Body of pancreas (tissue), 4 donors: ENCODE data around the gene PER3. TPM values are rescaled to one million over a fixed set of nuclear protein-coding genes. Genes with fewer than 3 reads are reported as not detected.
A peak's percentile ranks its signal among the peaks of the same experiment; 100 is the strongest.

Experiments used
- ATAC-seq: fragments of 150-250 bp; one replicate; pipeline ENCODE4 v1.9.1; 2016
- DNase-seq, 4 donors: peaks; one replicate each; pipeline ENCODE4 v3.0.0-alpha.2; 2019
- H3K27ac ChIP-seq, 4 donors: fragments of 200-600 bp; sonication (generic); 1 replicate in 3 of 4; 2 replicates in 1 of 4; pipeline versions ENCODE4 v1.5.1 to v1.6.1; 2016 to 2019; ENCODE audit warnings: mild to moderate bottlenecking in 1 of 4, mixed read lengths in 1 of 4, moderate library complexity in 1 of 4
- H3K27me3 ChIP-seq, 2 donors: fragments of 200-600 bp; sonication (generic); one replicate each; pipeline ENCODE4 v1.6.0; 2016; ENCODE audit warnings: mild to moderate bottlenecking in 1 of 2
- H3K36me3 ChIP-seq, 2 donors: fragments of 200-600 bp; sonication (generic); replicated peaks in 1 of 2; 2 replicates each; pipeline ENCODE4 v1.5.1; 2016; ENCODE audit warnings: low read depth in 2 of 2; ENCODE audit not compliant: insufficient read depth in 1 of 2
- H3K4me1 ChIP-seq: fragments of 200-600 bp; sonication (generic); one replicate; pipeline ENCODE4 v1.6.0; 2016
- H3K4me3 ChIP-seq, 2 donors: fragments of 200-600 bp; sonication (generic); 1 replicate in 1 of 2; 2 replicates in 1 of 2; pipeline ENCODE4 v1.5.1; 2016 to 2019
- H3K9me3 ChIP-seq, 3 donors: fragments of 200-600 bp; sonication (generic); 1 replicate in 2 of 3; 2 replicates in 1 of 3; pipeline ENCODE4 v1.5.1; 2016
- POLR2A ChIP-seq, 3 donors: fragments of 450-650 bp; IDR thresholded peaks; one replicate each; pipeline ENCODE4 v1.6.1; 2016; ENCODE audit warnings: antibody characterized with exemption in 3 of 3, mild to moderate bottlenecking in 2 of 3
- WGBS, 2 donors: methylation state at CpG; one replicate each; pipeline ENCODE4 v1.1.5; 2017; 5-methylcytosine and 5-hydroxymethylcytosine counted together
- intact Hi-C: fragments of 100-400 bp; cut with DNase I; formaldehyde crosslinking; loops from one replicate; pipeline ENCODE4 v1.15.1; 2023
- total RNA-seq, 2 donors: library from RNA; depleted of rRNA; stranded (reverse); fragments of >200 nt; gene quantifications; one replicate each; pipeline ENCODE4 v1.1.0, GENCODE V29; 2016
- TF ChIP-seq, protein P1 (sequence below), 7 experiments: fragments of 450-650 bp in 4 of 7; fragments of 200-600 bp in 3 of 7; sonication (generic) in 3 of 7; IDR thresholded peaks; one replicate each; pipeline ENCODE4 v1.5.1; 2016 to 2019; ENCODE audit warnings: antibody characterized with exemption in 7 of 7

The PER3 gene
- total RNA-seq, 2 donors from 2014 or later: 10.4 to 11.9 TPM

DNA sequence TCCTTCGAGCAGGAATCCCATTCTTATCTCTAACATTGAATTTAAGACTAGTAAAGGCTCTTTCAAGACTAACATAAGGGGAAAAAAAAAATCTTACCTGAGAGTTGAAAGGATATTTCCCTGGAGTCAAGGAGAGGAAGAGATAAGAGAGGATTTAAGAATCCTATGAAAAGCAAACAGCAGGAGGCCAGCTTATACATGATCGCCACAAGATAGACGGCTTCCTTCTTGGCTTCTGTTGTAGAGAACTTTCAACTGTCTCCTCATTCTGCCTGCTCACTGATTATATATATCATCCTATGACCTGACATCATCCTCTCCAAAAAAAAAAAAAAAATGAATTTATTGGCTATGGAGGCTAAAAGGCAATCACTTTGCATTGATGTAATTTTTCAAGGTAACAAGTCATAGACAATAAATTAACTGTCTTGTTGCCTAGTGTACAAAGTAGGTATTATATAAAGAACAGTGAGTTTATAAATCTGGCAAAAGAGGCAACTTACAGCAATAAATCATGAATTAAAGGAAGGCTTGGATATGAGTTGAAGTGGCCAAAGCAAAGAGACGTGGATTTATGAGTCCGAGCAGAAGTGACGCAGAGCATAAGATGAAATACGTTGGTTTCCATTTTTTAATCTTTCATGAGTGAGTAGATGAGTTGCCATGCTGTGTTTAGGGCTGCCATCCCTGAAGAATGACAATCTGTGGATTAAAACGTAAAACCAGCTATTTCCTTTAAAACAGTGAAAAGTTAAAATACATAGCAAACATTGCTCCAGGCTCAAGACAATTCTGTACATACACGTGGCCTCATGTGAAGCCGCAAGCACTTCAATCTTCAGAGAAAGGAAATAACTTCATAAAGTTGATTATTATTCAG, 69.0 kb downstream of the PER3 start, which contains the start of gene UTS2:
Gene UTS2, minus strand, starts transcription at position 262 of the 880 bp plus-strand sequence. Its CDS starts 62 bp downstream, at position 200.
- Histone ChIP-seq H3K4me3 (no peak within 1 kb of the TSS), H3K36me3 (no peaks in the 10 kb centered on the region), H3K27ac (no peak within 1 kb of the TSS), H3K27me3 (no peaks in the 10 kb centered on the region), H3K4me1 (no peaks in the 10 kb centered on the region), H3K9me3 (no peaks in the 10 kb centered on the region)
- 66 to 76% methylated on average over 10 of the region's 10 CpGs for WGBS, 2 donors
- intact Hi-C loops: no loop called here
- TF ChIP-seq, protein P1, sequence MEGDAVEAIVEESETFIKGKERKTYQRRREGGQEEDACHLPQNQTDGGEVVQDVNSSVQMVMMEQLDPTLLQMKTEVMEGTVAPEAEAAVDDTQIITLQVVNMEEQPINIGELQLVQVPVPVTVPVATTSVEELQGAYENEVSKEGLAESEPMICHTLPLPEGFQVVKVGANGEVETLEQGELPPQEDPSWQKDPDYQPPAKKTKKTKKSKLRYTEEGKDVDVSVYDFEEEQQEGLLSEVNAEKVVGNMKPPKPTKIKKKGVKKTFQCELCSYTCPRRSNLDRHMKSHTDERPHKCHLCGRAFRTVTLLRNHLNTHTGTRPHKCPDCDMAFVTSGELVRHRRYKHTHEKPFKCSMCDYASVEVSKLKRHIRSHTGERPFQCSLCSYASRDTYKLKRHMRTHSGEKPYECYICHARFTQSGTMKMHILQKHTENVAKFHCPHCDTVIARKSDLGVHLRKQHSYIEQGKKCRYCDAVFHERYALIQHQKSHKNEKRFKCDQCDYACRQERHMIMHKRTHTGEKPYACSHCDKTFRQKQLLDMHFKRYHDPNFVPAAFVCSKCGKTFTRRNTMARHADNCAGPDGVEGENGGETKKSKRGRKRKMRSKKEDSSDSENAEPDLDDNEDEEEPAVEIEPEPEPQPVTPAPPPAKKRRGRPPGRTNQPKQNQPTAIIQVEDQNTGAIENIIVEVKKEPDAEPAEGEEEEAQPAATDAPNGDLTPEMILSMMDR (IDR thresholded peaks at IDR 0.05): no peak
- no peak for TF ChIP-seq POLR2A (IDR thresholded peaks at IDR 0.05)
- DNase-seq (no peak), ATAC-seq (no peak)

DNA sequence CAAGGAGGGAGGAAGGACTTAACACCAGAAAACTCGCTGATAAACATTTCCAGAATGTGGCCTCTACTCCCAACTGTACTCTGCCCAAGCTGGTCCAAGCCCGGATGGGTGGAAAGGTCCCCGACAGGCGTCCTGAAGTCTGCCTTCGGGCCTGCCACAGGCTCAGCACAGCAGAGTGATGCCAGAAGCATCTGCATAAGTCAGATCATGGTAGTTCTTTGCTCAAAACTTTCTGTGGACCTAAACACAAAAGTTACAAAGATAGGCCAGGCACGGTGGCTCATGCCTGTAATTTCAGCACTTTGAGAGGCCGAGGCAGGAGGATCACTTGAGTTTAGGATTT, 69.6 kb downstream of the PER3 start:
- H3K27me3 ChIP-seq: no peaks in the 10 kb centered on the region
- WGBS, 2 donors: 76 to 81% methylated on average over 7 of the region's 7 CpGs
- ATAC-seq (no peak), DNase-seq (no peak)
- H3K4me3 ChIP-seq: no peak overlapping the region
- H3K9me3 ChIP-seq: no peaks in the 10 kb centered on the region
- H3K27ac ChIP-seq: no peak overlapping the region
- intact Hi-C loops: no loop called here
- H3K36me3 ChIP-seq: no peaks in the 10 kb centered on the region
- H3K4me1 ChIP-seq: no peaks in the 10 kb centered on the region
- TF ChIP-seq POLR2A (IDR thresholded peaks at IDR 0.05): no peak
- TF ChIP-seq, protein P1 (IDR thresholded peaks at IDR 0.05): no peak

GRCh38 chr1:7856345-7856744, 72.3 kb downstream of the PER3 start:
- Histone ChIP-seq H3K36me3 (no peaks in the 10 kb centered on the region), H3K27me3 (no peaks in the 10 kb centered on the region), H3K4me3 (no peak overlapping the region), H3K27ac (no peak overlapping the region), H3K9me3 (no peaks in the 10 kb centered on the region), H3K4me1 (no peaks in the 10 kb centered on the region)
- TF ChIP-seq POLR2A (IDR thresholded peaks at IDR 0.05): no peak
- TF ChIP-seq, protein P1 (IDR thresholded peaks at IDR 0.05): no peak
- WGBS, 2 donors: 30 to 60% methylated on average over 13 to 15 of the region's 15 CpGs
- intact Hi-C loops: no loop called here
- ATAC-seq: no peak
- peak in 1 of 4 donors; percentile 3 for DNase-seq

GRCh38 chr1:7857000-7857399, 72.9 kb downstream of the PER3 start:
- TF ChIP-seq, protein P1 (IDR thresholded peaks at IDR 0.05): no peak
- no peak for TF ChIP-seq POLR2A (IDR thresholded peaks at IDR 0.05)
- no peaks in the 10 kb centered on the region for H3K9me3 ChIP-seq
- no peak overlapping the region for H3K4me3 ChIP-seq
- H3K4me1 ChIP-seq: no peaks in the 10 kb centered on the region
- 46 to 82% methylated on average over 2 of the region's 2 CpGs for WGBS, 2 donors
- H3K27me3 ChIP-seq: no peaks in the 10 kb centered on the region
- H3K27ac ChIP-seq: no peak overlapping the region
- DNase-seq: no peak
- intact Hi-C loops: no loop called here
- ATAC-seq: no peak
- H3K36me3 ChIP-seq: no peaks in the 10 kb centered on the region

GRCh38 chr1:7857985-7858384, 73.9 kb downstream of the PER3 start:
- intact Hi-C loops: no loop called here
- Histone ChIP-seq H3K27me3 (no peaks in the 10 kb centered on the region), H3K4me3 (no peak overlapping the region), H3K9me3 (no peaks in the 10 kb centered on the region), H3K27ac (no peak overlapping the region), H3K4me1 (no peaks in the 10 kb centered on the region), H3K36me3 (no peaks in the 10 kb centered on the region)
- ATAC-seq (no peak), DNase-seq (no peak)
- WGBS, 2 donors: 72 to 73% methylated on average over 4 of the region's 4 CpGs
- no peak for TF ChIP-seq POLR2A (IDR thresholded peaks at IDR 0.05)
- TF ChIP-seq, protein P1 (IDR thresholded peaks at IDR 0.05): no peak
